Sigmoid colon (tissue), 7 donors: ENCODE data around the gene NMRAL1. TPM values are rescaled to one million over a fixed set of nuclear protein-coding genes. Genes with fewer than 3 reads are reported as not detected.

Experiments used
- DNase-seq: peaks from one replicate; pipeline ENCODE4 v3.0.0-alpha.2; 2019
- H3K27ac ChIP-seq, 4 donors: fragments of 200-600 bp; sonication (generic); one replicate each; pipeline ENCODE4 v1.5.1; 2016 to 2019; ENCODE audit warnings: mild to moderate bottlenecking in 1 of 4
- H3K27me3 ChIP-seq, 3 donors: fragments of 200-600 bp; sonication (generic); one replicate each; pipeline ENCODE4 v1.5.1; 2019; ENCODE audit warnings: mild to moderate bottlenecking in 1 of 3
- H3K36me3 ChIP-seq, 4 donors: fragments of 200-600 bp; sonication (generic); one replicate each; pipeline ENCODE4 v1.5.1; 2016 to 2019
- H3K4me1 ChIP-seq, 4 donors: fragments of 200-600 bp; sonication (generic); one replicate each; pipeline ENCODE4 v1.5.1; 2017 to 2019
- H3K4me3 ChIP-seq, 4 donors: fragments of 200-600 bp; sonication (generic); one replicate each; pipeline ENCODE4 v1.5.1; 2017 to 2019; ENCODE audit warnings: mild to moderate bottlenecking in 2 of 4, moderate library complexity in 1 of 4
- H3K9me3 ChIP-seq, 4 donors: fragments of 200-600 bp in 3 of 4; sonication (generic) in 3 of 4; one replicate each; pipeline versions ENCODE4 v1.5.1 to v1.6.1; 2013 to 2019
- EP300 ChIP-seq, 4 donors: sonication (generic); formaldehyde crosslinking; IDR thresholded peaks; one replicate each; pipeline ENCODE4 v1.6.1; 2017; ENCODE audit warnings: antibody characterized with exemption in 4 of 4
- POLR2A ChIP-seq, 2 donors: fragments of 450-650 bp; IDR thresholded peaks; one replicate each; pipeline ENCODE4 v1.6.1; 2016; ENCODE audit warnings: antibody characterized with exemption in 2 of 2, mild to moderate bottlenecking in 2 of 2, moderate library complexity in 2 of 2
- POLR2AphosphoS5 ChIP-seq, 4 donors: sonication (generic); formaldehyde crosslinking; IDR thresholded peaks; one replicate each; pipeline ENCODE4 v1.6.1; 2017; ENCODE audit warnings: antibody characterized with exemption in 4 of 4
- WGBS, 2 donors: extraction: QIAGEN DNeasy Blood & Tissue Kit; methylation state at CpG; one replicate each; pipeline ENCODE4 v1.1.7; 2013; 5-methylcytosine and 5-hydroxymethylcytosine counted together
- intact Hi-C: fragments of 100-400 bp; cut with DNase I; formaldehyde crosslinking; loops from one replicate; pipeline ENCODE4 v1.15.1; 2023
- polyA plus RNA-seq, 3 donors: library from polyadenylated mRNA; stranded (reverse); fragments of 200-250 nt; gene quantifications; one replicate each; pipeline ENCODE4 v1.2.3, GENCODE V29; 2013
- small RNA-seq, 3 donors: library from RNA; depleted of rRNA; stranded (forward); fragments of <200 nt; gene quantifications; one replicate each; pipeline ENCODE3, GENCODE V24; 2016
- total RNA-seq, 4 donors: library from RNA; depleted of rRNA; stranded (reverse); fragments of >200 nt; gene quantifications; one replicate each; pipeline ENCODE4 v1.1.0, GENCODE V29; 2016
- TF ChIP-seq, protein P1 (sequence below), 4 experiments: fragments of 450-650 bp in 3 of 4; fragments of 200-600 bp in 1 of 4; IDR thresholded peaks; one replicate each; pipeline ENCODE4 v1.5.1; 2016 to 2019; ENCODE audit warnings: antibody characterized with exemption in 4 of 4, mild to moderate bottlenecking in 3 of 4, moderate library complexity in 2 of 4
- donor health status: healthy with polysubstance abuse.
- donor health status: Bipolar disorder and iron deficiency.
- donor health status: healthy.

NMRAL1 gene
- total and polyA plus RNA-seq, 7 donors: 24.8 to 62.3 (median 46.8) TPM

DNA sequence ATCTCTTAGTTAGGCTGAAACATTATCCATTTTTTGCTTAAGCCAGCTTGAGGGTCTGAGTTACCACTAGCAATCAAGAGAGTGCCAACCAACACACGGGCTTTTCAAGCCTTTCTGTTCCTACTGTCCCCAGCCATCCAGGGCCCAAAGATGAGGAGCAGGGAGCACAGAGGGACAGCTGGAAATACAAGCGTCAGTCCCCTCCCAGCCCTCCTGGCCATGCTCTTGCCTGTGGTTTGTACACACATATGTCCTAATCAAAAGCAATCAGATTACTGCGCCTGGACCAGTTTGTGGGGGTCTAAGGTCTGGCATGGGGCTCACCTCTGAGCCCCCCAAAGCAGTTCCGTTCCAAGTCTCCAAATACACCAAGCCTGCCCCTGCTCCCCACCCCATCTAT, 61.6 kb downstream of the NMRAL1 start:
- no peak overlapping the region for H3K4me3 ChIP-seq
- no peak overlapping the region for H3K27ac ChIP-seq
- TF ChIP-seq, protein P1, sequence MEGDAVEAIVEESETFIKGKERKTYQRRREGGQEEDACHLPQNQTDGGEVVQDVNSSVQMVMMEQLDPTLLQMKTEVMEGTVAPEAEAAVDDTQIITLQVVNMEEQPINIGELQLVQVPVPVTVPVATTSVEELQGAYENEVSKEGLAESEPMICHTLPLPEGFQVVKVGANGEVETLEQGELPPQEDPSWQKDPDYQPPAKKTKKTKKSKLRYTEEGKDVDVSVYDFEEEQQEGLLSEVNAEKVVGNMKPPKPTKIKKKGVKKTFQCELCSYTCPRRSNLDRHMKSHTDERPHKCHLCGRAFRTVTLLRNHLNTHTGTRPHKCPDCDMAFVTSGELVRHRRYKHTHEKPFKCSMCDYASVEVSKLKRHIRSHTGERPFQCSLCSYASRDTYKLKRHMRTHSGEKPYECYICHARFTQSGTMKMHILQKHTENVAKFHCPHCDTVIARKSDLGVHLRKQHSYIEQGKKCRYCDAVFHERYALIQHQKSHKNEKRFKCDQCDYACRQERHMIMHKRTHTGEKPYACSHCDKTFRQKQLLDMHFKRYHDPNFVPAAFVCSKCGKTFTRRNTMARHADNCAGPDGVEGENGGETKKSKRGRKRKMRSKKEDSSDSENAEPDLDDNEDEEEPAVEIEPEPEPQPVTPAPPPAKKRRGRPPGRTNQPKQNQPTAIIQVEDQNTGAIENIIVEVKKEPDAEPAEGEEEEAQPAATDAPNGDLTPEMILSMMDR (IDR thresholded peaks at IDR 0.05): no peak
- TF ChIP-seq EP300 (IDR thresholded peaks at IDR 0.05): no peak
- TF ChIP-seq POLR2A (IDR thresholded peaks at IDR 0.05): no peak
- no peak for TF ChIP-seq POLR2AphosphoS5 (IDR thresholded peaks at IDR 0.05)
- no peaks in the 10 kb centered on the region for H3K9me3 ChIP-seq
- no peaks in the 10 kb centered on the region for H3K27me3 ChIP-seq
- intact Hi-C loops: loop anchor here (5.0 kb wide), 1 partner anchor 141 kb away; the partner anchor contains the start of gene TFAP4
- no peak for DNase-seq
- 92 to 93% methylated on average over 4 of the region's 4 CpGs for WGBS, 2 donors
- H3K36me3 ChIP-seq: peaks cover 0 to 28% (median 0%) of the 10 kb centered on the region in 4 donors
- H3K4me1 ChIP-seq: peaks cover 0 to 61% (median 32%) of the 10 kb centered on the region in 4 donors

DNA sequence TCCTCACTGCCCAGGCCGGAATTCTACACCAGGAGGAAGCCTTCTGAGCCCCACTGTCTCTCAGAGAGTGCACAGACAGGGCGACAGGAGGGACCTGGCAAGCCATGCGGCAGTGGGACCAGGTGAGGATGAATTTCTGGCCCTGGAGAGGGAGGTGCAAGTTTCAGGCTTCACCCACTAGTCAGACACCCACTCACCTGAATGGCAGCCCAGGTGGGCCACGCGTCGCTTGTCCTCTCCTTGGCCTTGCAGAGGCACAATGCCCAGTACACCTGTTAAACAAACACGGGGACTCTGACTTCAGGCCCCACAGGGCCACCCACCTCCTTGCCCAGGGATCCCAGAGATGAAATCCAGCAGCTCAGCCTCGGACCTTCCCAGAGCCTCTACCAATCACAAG, 62.3 kb downstream of the NMRAL1 start:
- Histone ChIP-seq H3K4me3 (no peak overlapping the region), H3K4me1 (peaks cover 0 to 60% (median 32%) of the 10 kb centered on the region in 4 donors), H3K36me3 (peaks cover 0 to 35% (median 1%) of the 10 kb centered on the region in 4 donors), H3K9me3 (no peaks in the 10 kb centered on the region), H3K27me3 (no peaks in the 10 kb centered on the region), H3K27ac (peak overlapping the region; percentile 6 to 59 (median 30))
- intact Hi-C loops: loop anchor here (5.0 kb wide), 1 partner anchor 140 kb away; the partner anchor contains the start of gene TFAP4
- TF ChIP-seq EP300 (IDR thresholded peaks at IDR 0.05) (no peak), POLR2AphosphoS5 (IDR thresholded peaks at IDR 0.05) (no peak), POLR2A (IDR thresholded peaks at IDR 0.05) (no peak)
- TF ChIP-seq, protein P1 (IDR thresholded peaks at IDR 0.05): no peak
- 89 to 94% methylated on average over 8 of the region's 8 CpGs for WGBS, 2 donors
- DNase-seq: no peak

Small RNA genes within 50 kb of the gene (small RNA-seq; reads per million reads assigned to genes)
- gene AC012676.2: 0 reads per million in 3 donors

Other genes with a start within 250 kb of the NMRAL1 start
- gene SRL, start 232.5 kb downstream of the NMRAL1 start, total RNA-seq: under 1 TPM; 0.33 to 0.83 (median 0.63) TPM
- 1 to 10 TPM in 1 of 3 donors, under 1 TPM in 2; 0.46 to 1.2 (median 0.60) TPM for gene SRL, start 232.5 kb downstream of the NMRAL1 start, polyA plus RNA-seq
- 1 to 10 TPM; 3.2 to 3.9 (median 3.6) TPM for gene TFAP4, start 201.6 kb downstream of the NMRAL1 start, total RNA-seq
- gene TFAP4, start 201.6 kb downstream of the NMRAL1 start, polyA plus RNA-seq: 10 to 100 TPM in 1 of 3 donors, 1 to 10 TPM in 2; 2.3 to 11.7 (median 4.8) TPM
- 10 to 100 TPM in 1 of 4 donors, 1 to 10 TPM in 3; 5.4 to 11.9 (median 5.7) TPM for gene GLIS2, start 158.6 kb downstream of the NMRAL1 start, total RNA-seq
- gene GLIS2, start 158.6 kb downstream of the NMRAL1 start, polyA plus RNA-seq: 1 to 10 TPM in 2 of 3 donors, under 1 TPM in 1; 0.69 to 4.0 (median 1.8) TPM
- gene PAM16, start 123.3 kb downstream of the NMRAL1 start, total RNA-seq: 10 to 100 TPM; 36.7 to 52.7 (median 43.6) TPM
- gene PAM16, start 123.3 kb downstream of the NMRAL1 start, polyA plus RNA-seq: 10 to 100 TPM; 36.0 to 57.0 (median 49.0) TPM
- gene VASN, start 102.8 kb downstream of the NMRAL1 start, total RNA-seq: 10 to 100 TPM in 1 of 4 donors, 1 to 10 TPM in 3; 7.1 to 10.2 (median 8.3) TPM
- 1 to 10 TPM in 2 of 3 donors, under 1 TPM in 1; 0.46 to 4.2 (median 2.4) TPM for gene VASN, start 102.8 kb downstream of the NMRAL1 start, polyA plus RNA-seq
- gene CORO7, start 58.0 kb downstream of the NMRAL1 start, total RNA-seq: 10 to 100 TPM; 10.0 to 34.6 (median 19.1) TPM
- 10 to 100 TPM; 10.8 to 43.4 (median 12.5) TPM for gene CORO7, start 58.0 kb downstream of the NMRAL1 start, polyA plus RNA-seq
- gene DNAJA3, start 48.8 kb downstream of the NMRAL1 start, total RNA-seq: 10 to 100 TPM; 41.3 to 47.4 (median 44.4) TPM
- 10 to 100 TPM; 28.2 to 53.3 (median 35.6) TPM for gene DNAJA3, start 48.8 kb downstream of the NMRAL1 start, polyA plus RNA-seq
- 10 to 100 TPM; 29.9 to 37.1 (median 32.0) TPM for gene HMOX2, start 1.8 kb upstream of the NMRAL1 start, total RNA-seq
- gene HMOX2, start 1.8 kb upstream of the NMRAL1 start, polyA plus RNA-seq: 10 to 100 TPM; 57.7 to 77.2 (median 62.1) TPM
- gene CDIP1, start 64.1 kb upstream of the NMRAL1 start, total RNA-seq: 10 to 100 TPM; 12.8 to 22.4 (median 18.6) TPM
- 10 to 100 TPM; 10.8 to 16.2 (median 16.1) TPM for gene CDIP1, start 64.1 kb upstream of the NMRAL1 start, polyA plus RNA-seq
- gene C16orf96, start 81.7 kb upstream of the NMRAL1 start, total RNA-seq: under 1 TPM in 2 of 4 donors, not detected in 2; under 0.01 to 0.16 TPM
- gene C16orf96, start 81.7 kb upstream of the NMRAL1 start, polyA plus RNA-seq: under 1 TPM in 1 of 3 donors, not detected in 2; 0.09 TPM
- gene UBALD1, start 140.3 kb upstream of the NMRAL1 start, total RNA-seq: 10 to 100 TPM in 3 of 4 donors, 1 to 10 TPM in 1; 7.6 to 20.2 (median 14.1) TPM
- gene UBALD1, start 140.3 kb upstream of the NMRAL1 start, polyA plus RNA-seq: 10 to 100 TPM; 10.4 to 22.9 (median 12.6) TPM
- 10 to 100 TPM; 18.4 to 37.9 (median 31.0) TPM for gene MGRN1, start 150.2 kb upstream of the NMRAL1 start, total RNA-seq
- 10 to 100 TPM; 16.8 to 34.5 (median 23.4) TPM for gene MGRN1, start 150.2 kb upstream of the NMRAL1 start, polyA plus RNA-seq
- gene NUDT16L1, start 218.9 kb upstream of the NMRAL1 start, total RNA-seq: 10 to 100 TPM; 16.6 to 21.8 (median 18.6) TPM
- gene NUDT16L1, start 218.9 kb upstream of the NMRAL1 start, polyA plus RNA-seq: 10 to 100 TPM; 53.7 to 75.1 (median 61.9) TPM